Kidney tubule cell (primary cell): ENCODE results near the gene OVCH1.
"Not testable (repeated sequence)": the region's sequence is repeated elsewhere in the genome, so short reads cannot be mapped to it uniquely, and the experiment has no call there.

ENCODE experiments used
- DNase-seq: peaks from one replicate; pipeline ENCODE4 v3.0.0-alpha.2; 2018; ENCODE audit warnings: low spot score

Gene OVCH1

DNA sequence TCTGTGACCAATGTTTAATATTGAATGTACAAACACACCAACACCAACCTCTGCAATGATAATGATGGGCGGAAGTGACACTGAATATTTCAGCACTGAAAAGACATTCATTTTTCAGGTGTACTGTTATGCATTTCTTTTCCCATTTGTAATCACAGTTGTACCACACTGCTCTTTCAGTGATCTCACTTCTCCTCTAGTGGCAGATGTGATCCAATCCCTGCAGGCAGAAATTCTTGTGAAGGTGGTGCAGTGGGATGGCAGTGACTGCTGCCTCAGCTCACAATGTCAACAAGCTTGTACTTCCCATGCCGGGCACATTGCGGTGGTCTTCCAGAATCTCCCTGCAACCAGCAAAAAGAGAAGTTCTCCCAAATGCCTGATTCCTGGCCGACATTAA lies 93.5 kb downstream of the OVCH1 start:
- no peak for DNase-seq

- no peak for DNase-seq
These were observed 95.0 kb downstream of the OVCH1 start for GRCh38 chr12:29402437-29402836.

GRCh38 chr12:29398495-29398894 lies 99.0 kb downstream of the OVCH1 start:
- DNase-seq, result no peak

- DNase-seq, result no peak
These were observed 100.7 kb downstream of the OVCH1 start for GRCh38 chr12:29396774-29397173.

GRCh38 chr12:29395356-29395755 lies 102.1 kb downstream of the OVCH1 start:
- no peak for DNase-seq

DNA sequence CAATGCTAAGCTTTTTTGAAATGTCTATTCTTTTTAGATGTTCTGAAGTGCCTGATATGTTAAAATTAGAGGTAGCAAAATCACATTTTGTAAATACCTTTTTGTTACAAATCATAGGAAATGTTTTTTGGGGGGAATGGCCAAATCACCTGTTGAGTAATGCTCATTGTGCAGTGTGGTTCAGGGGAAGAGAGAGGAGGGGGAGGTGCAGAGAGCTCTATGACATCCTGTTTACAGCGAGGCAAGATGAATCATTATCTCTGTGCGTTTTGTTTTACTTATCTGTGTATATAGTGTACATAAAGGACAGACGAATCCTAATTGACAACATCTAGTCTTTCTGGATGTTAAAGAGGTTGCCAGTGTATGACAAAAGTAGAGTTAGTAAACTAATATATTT lies 107.1 kb downstream of the OVCH1 start:
- DNase-seq, result not testable (repeated sequence)

DNA sequence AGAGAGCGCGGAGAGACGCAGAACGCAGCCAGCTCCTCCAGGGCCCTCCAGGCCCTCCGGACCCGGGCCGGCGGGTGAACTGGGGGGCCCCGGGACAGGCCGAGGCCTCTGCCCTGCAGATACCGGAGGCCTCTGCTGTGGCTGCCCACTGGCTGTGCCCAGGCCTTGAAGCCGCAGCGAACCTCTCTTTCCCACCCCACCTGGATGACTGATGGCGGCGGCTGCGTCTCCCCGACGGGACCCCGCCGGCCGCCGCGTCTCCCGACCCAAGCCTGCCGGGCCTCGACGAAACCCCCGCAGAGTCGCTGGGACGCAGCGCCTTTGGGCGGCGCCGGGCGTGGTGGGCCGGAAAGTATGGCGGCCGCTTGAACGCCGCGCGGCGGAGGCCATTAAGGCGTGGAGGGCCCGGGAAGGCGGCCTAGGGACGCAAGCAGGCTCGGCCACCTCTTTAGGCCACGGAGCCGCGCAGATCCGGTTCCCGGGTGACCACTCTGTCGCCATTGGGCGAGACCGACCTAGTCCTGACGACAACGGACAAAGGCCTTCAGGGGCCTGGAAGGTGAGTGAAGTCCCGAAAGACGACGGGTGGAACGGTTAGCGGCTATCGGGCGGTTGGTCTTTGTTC lies 108.1 kb downstream of the OVCH1 start:
- DNase-seq, result no peak

DNA sequence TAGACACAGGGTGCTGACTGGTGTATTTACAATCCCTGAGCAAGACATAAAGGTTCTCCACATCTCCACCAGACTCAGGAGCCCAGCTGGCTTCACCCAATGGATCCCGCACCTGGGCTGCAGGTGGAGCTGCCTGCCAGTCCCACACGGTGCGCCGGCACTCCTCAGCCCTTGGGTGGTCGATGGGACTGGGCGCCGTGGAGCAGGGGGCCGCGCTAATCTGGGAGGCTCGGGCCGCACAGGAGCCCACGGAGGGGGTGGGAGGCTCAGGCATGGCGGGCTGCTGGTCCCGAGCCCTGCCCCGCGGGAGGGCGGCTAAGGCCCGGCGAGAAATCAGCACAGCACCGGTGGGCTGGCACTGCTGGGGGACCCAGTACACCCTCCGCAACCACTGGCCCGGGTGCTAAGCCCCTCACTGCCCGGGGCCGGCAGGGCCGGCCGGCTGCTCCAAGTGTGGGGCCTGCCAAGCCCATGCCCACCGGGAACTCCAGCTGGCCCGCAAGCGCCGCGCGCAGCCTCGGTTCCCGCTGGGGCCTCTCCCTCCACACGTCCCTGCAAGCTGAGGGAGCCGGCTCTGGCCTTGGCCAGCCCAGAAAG lies 111.3 kb downstream of the OVCH1 start:
- DNase-seq, result not testable (repeated sequence)

DNA sequence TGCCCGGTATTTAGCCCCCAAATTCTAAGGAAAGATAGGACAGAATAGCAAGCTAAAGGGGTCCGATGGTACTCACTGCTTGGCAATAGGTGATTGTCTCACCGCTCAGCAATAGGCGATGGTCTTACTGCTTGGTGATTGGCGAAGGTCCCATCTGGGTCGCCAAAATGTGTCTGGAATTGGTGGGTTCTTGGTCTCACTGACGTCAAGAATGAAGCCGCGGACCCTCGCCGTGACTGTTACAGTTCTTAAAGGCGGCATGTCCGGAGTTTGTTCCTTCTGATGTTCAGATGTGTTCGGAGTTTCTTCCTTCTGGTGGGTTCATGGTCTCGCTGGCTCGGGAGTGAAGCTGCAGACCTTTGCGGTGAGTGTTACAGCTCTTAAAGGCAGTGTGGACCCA lies 112.3 kb downstream of the OVCH1 start:
- DNase-seq, result not testable (repeated sequence)

GRCh38 chr12:29382251-29382650 lies 115.2 kb downstream of the OVCH1 start:
- no peak for DNase-seq

GRCh38 chr12:29380536-29381523 lies 116.7 kb downstream of the OVCH1 start, which contains the start of gene ERGIC2:
Gene ERGIC2, minus strand, starts transcription at chr12:29381172. Its CDS starts 9,539 bp downstream, at chr12:29371633.
- DNase-seq, result peak; percentile 99
